Measurements from ENCODE around the gene LRRC74B.
"Not testable (repeated sequence)": the region's sequence is repeated elsewhere in the genome, so short reads cannot be mapped to it uniquely, and the experiment has no call there.

Gene LRRC74B

GRCh38 chr22:21068681-21069276, 23.0 kb downstream of the LRRC74B start:
- intact Hi-C loops (cut with DNase I): no loop called here
- no peak for DNase-seq

- no peak for DNase-seq
Measured at GRCh38 chr22:21069375-21069774, 23.6 kb downstream of the LRRC74B start.

DNA sequence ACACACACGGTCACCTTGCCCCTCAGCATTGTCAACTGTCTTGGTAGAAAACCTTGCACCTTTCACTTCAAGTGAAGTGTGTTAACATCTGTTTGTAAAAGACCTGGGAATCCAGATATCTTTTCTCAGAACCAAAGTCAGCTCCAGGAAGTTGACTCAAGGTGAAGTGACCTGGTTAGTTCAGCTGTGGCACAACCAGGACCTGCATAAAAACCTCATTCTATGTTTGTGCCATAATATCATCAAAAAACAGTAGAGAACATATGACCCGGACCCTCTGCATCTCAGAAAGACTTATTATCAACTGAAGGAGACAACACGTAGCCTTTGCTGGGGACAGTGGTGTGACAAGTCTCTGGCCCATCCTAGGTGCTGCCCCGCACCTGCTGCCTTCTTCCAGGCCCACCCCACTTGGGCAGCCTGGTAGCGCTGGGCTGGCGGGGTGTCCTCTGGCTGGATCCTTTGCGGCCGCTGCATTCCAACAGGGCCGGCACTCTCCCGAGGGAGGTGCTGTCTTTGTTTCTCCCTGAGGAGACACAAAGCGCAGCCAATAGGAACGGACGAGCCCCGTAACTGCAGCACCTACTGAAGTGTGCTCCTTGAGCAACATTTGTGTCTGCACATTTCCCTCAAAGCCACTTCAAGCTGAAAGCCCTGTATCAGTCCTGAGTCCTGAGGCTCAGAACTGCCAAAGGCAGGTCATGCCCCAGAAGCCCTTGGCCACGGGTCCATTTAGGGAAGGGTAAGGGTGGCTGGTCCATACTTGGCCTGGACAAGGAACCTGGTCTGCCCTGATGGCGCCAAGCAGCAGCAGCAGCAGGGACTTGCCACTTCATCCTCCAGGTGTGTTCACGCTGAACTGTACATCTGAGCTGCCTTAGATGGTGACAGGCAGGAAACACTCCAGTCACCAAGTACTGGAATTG, 25.2 kb downstream of the LRRC74B start:
- no peak for DNase-seq
- intact Hi-C loops (cut with DNase I): no loop called here

More at GRCh38 chr22:21069375-21069774, 23.6 kb downstream of the LRRC74B start:
- intact Hi-C loops (cut with DNase I): no loop called here

DNA sequence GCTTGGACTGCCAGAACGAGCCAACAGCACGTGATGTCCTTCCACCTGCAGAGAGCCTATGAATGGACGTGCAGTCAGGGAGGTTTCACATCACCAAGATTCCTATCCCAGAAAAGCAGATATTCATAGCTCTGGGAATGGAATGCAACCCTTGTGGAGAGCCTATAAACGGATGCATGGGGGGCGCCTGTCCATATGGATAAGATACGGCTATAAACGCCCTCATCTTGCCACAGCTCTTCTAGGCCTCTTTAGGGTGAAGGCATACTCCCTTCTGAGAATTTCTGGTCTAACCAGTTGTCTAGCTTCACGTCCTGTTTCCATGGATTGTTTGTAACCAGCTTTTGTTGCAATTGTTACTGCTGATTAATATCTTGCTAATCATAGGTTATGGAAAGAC, 26.1 kb downstream of the LRRC74B start:
- intact Hi-C loops (cut with DNase I); DNase-seq: not testable (repeated sequence)

- intact Hi-C loops (cut with DNase I): no loop called here
- no peak for DNase-seq
Measured at GRCh38 chr22:21073023-21073422, 27.3 kb downstream of the LRRC74B start.

GRCh38 chr22:21073482-21073881, 27.7 kb downstream of the LRRC74B start:
- DNase-seq: no peak
- intact Hi-C loops (cut with DNase I): no loop called here

- intact Hi-C loops (cut with DNase I): no loop called here
- no peak for DNase-seq
Measured at GRCh38 chr22:21074102-21074715, 28.5 kb downstream of the LRRC74B start.

GRCh38 chr22:21075516-21076138, 29.9 kb downstream of the LRRC74B start:
- intact Hi-C loops (cut with DNase I): no loop called here
- DNase-seq: no peak

DNA sequence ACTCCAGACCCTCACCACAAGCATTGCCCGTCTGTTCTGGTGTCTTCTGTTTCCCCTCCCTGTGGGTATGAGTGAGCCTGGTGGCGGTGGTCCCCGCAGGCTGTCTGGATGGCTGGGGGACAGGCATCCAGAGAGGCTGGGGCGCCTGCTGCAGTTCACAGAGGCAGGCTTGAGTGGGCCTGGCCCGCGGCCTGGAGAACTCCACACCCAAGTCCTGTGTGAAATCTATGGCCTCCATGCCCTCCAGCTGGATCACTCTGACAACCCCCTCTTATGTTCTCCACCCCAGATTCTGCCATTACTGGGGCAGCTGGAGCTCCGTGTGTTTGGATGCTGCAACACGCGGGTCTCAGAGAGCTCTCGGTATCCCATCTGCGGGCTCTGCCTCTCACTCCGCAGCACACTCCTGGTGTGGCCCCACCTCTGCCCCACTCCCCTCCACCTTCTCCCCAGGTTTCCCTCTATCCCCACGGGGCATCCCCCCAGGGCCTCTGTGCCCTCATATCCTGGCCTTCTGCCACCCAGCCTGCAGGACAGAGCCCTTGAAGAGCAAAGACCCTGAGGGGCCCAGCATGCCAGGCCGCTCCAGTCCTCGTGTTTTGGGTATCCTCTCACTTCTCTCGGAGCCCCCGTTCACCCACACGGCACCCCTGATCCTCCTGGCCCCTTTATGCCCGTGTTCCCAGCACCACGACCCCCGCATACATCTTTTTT, 31.3 kb downstream of the LRRC74B start:
- DNase-seq: no peak
- intact Hi-C loops (cut with DNase I): no loop called here

DNA sequence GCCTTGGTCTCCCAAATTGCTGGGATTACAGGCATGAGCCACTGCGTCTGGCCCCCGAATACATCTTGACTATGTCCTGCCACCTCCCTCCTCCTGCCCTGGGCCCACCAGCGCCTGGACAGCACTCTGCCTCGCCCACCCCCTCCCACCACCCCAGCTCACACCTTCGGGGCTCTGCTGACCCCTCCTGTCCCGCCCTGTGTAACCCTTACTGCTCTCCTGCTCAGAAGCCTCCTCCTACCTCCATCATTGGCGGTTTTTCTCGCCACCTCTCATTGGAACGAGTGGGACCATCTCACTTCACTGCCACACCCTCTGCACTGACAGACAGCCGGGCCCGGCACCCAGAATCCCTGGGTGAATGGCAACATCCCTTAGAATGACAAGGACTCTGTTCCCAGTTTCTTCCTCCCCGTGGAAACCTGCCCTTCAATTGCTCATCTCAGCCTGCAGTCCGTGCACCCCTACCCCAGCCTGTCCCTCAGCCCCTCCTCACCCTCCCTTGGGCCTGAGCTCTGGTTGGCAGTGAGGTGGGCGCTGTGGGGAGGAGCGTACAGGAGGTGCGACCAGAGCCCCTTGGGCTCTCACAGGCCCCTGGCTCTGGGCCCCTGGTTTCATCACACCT, 32.2 kb downstream of the LRRC74B start:
- intact Hi-C loops (cut with DNase I): no loop called here
- no peak for DNase-seq

DNA sequence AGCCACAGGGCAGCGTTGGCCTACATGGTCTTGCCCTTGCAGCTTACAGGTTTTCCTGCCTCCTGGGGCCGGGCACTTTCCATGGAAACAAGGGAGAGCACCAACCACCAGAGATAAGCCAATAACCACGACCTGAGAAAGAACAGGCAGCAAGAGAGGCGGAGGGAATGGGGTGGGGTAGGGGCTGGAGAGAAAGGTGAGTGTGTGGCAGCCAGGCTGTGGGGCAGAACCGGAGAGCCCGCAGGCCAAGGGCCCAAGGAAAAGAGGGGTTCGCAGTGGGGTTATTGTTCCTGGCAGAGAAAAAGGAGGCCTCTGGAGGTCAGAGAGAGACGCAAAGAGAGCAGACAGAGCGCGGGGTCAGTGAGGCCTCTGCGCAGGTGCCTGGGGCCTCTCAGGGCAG, 33.2 kb downstream of the LRRC74B start:
- intact Hi-C loops (cut with DNase I): no loop called here
- no peak for DNase-seq

DNA sequence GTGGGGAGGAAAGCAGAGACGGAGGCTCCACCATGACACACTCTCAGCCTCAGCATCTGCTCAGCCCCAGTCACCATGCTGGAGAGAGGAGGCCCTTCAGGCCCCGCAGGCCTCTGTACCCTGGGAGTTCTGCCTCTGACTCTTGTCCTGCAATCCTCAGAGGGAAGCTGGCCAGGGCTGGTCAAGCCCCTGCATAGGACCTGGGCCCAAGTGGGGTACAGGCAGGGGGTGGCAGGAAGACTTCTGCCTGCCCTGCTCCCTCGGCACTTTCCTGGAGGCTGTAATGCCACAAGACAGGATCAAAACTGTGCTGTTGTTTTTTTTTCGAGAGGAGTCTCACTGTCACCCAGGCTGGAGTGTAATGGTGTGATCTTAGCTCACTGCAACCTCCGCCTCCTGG, 33.7 kb downstream of the LRRC74B start:
- DNase-seq: no peak
- intact Hi-C loops (cut with DNase I): no loop called here

GRCh38 chr22:21080435-21081137, 34.8 kb downstream of the LRRC74B start:
- intact Hi-C loops (cut with DNase I): no loop called here
- no peak for DNase-seq

- DNase-seq: peak in 24 of 42 donors; percentile 5 to 62 (median 20)
- intact Hi-C loops (cut with DNase I): no loop called here
Measured at GRCh38 chr22:21082248-21082647, 36.5 kb downstream of the LRRC74B start.

GRCh38 chr22:21087119-21087518, 41.4 kb downstream of the LRRC74B start:
- DNase-seq: peak in 1 of 42 donors; percentile 25
- intact Hi-C loops (cut with DNase I): no loop called here

DNA sequence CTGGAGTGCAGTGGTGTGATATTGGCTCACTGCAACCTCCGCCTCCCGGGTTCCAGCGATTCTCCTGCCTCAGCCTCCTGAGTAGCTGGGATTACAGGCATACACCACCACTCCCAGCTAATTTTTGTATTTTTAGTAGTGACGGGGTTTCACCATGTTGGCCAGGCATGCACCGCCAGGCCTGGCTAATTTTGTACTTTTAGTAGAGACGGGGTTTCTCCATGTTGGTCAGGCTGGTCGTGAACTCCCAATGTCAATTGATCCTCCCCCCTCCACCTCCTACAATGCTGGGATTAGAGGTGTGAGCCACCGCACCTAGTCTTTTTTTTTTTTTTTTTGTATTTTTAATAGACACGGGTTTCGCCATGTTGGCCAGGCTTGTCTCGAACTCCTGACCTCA, 42.2 kb downstream of the LRRC74B start:
- intact Hi-C loops (cut with DNase I); DNase-seq: not testable (repeated sequence)

DNA sequence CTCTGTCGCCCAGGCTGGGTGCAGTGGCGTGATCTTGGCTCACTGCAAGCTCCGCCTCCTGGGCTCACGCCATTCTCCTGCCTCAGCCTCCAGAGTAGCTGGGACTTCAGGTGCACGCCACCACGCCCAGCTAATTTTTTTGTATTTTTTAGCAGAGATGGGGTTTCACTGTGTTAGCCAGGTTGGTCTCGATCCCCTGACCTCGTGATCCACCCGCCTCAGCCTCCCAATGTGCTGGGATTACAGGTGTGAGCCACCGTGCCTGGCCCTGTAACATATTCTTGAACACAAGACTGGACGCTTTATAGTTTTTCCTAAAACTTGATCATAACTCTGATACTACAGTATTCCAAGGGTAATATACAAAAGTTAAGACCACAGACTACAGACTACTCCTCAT, 45.5 kb downstream of the LRRC74B start:
- intact Hi-C loops (cut with DNase I): not testable (repeated sequence)
- DNase-seq: peak in 2 of 42 donors; percentile 8 to 12
